ENCODE results near the gene KRTCAP2.

Gene KRTCAP2

GRCh38 chr1:155128755-155129473 lies 44.2 kb downstream of the KRTCAP2 start:
- Mint-ChIP-seq H3K4me1 (ENCODE audit: low read depth) (peaks cover 35% of the 10 kb centered on the region), H3K27me3 (peaks cover 25% of the 10 kb centered on the region), H3K4me3 (peak overlapping the region; percentile 73), H3K36me3 (ENCODE audit: low read depth) (no peaks in the 10 kb centered on the region), H3K27ac (peak overlapping the region; percentile 59), H3K9me3 (no peaks in the 10 kb centered on the region)
- DNase-seq: peak; percentile 42

- Mint-ChIP-seq H3K4me3 (peak overlapping the region; percentile 73), H3K27me3 (peaks cover 25% of the 10 kb centered on the region), H3K9me3 (no peaks in the 10 kb centered on the region), H3K36me3 (ENCODE audit: low read depth) (no peaks in the 10 kb centered on the region), H3K27ac (peak overlapping the region; percentile 59), H3K4me1 (ENCODE audit: low read depth) (peaks cover 35% of the 10 kb centered on the region)
- DNase-seq: no peak
These were observed 44.9 kb downstream of the KRTCAP2 start for GRCh38 chr1:155127967-155128754.

- DNase-seq: peak; percentile 67
- Mint-ChIP-seq H3K4me1 (ENCODE audit: low read depth) (peaks cover 35% of the 10 kb centered on the region), H3K27me3 (peaks cover 25% of the 10 kb centered on the region), H3K4me3 (peak within 1 kb of the TSS; percentile 73), H3K27ac (peak within 1 kb of the TSS; percentile 59), H3K36me3 (ENCODE audit: low read depth) (no peaks in the 10 kb centered on the region), H3K9me3 (no peaks in the 10 kb centered on the region)
These were observed 45.8 kb downstream of the KRTCAP2 start, which contains the start of gene EFNA1 for GRCh38 chr1:155127105-155127966. Gene EFNA1, plus strand, starts transcription at chr1:155127876. Its CDS starts 102 bp downstream, at chr1:155127978.

- Mint-ChIP-seq H3K27ac (peak overlapping the region; percentile 24), H3K27me3 (peaks cover 25% of the 10 kb centered on the region), H3K4me3 (peak overlapping the region; percentile 72), H3K4me1 (ENCODE audit: low read depth) (peaks cover 35% of the 10 kb centered on the region), H3K9me3 (no peaks in the 10 kb centered on the region), H3K36me3 (ENCODE audit: low read depth) (no peaks in the 10 kb centered on the region)
- peak; percentile 58 for DNase-seq
These were observed 46.5 kb downstream of the KRTCAP2 start for GRCh38 chr1:155126556-155127104.

- H3K27me3 Mint-ChIP-seq: peaks cover 25% of the 10 kb centered on the region
- peaks cover 35% of the 10 kb centered on the region for H3K4me1 Mint-ChIP-seq (ENCODE audit: low read depth)
- H3K4me3 Mint-ChIP-seq: no peak overlapping the region
- H3K27ac Mint-ChIP-seq: no peak overlapping the region
- no peak for DNase-seq
- no peaks in the 10 kb centered on the region for H3K9me3 Mint-ChIP-seq
- no peaks in the 10 kb centered on the region for H3K36me3 Mint-ChIP-seq (ENCODE audit: low read depth)
These were observed 47.1 kb downstream of the KRTCAP2 start for GRCh38 chr1:155125946-155126555.

- Mint-ChIP-seq H3K4me1 (ENCODE audit: low read depth) (peaks cover 35% of the 10 kb centered on the region), H3K4me3 (no peak overlapping the region), H3K27ac (no peak overlapping the region), H3K9me3 (no peaks in the 10 kb centered on the region), H3K36me3 (ENCODE audit: low read depth) (no peaks in the 10 kb centered on the region), H3K27me3 (peaks cover 25% of the 10 kb centered on the region)
- no peak for DNase-seq
These were observed 47.6 kb downstream of the KRTCAP2 start for GRCh38 chr1:155125511-155125945.

- DNase-seq: no peak
- Mint-ChIP-seq H3K9me3 (no peaks in the 10 kb centered on the region), H3K36me3 (ENCODE audit: low read depth) (no peaks in the 10 kb centered on the region), H3K27ac (no peak overlapping the region), H3K4me3 (no peak overlapping the region), H3K27me3 (peaks cover 25% of the 10 kb centered on the region), H3K4me1 (ENCODE audit: low read depth) (peaks cover 29% of the 10 kb centered on the region)
These were observed 48.3 kb downstream of the KRTCAP2 start for GRCh38 chr1:155124503-155125463.

GRCh38 chr1:155123801-155124200 lies 49.3 kb downstream of the KRTCAP2 start:
- Mint-ChIP-seq H3K4me3 (no peak overlapping the region), H3K27ac (no peak overlapping the region), H3K36me3 (ENCODE audit: low read depth) (no peaks in the 10 kb centered on the region), H3K4me1 (ENCODE audit: low read depth) (peaks cover 20% of the 10 kb centered on the region), H3K27me3 (peaks cover 23% of the 10 kb centered on the region), H3K9me3 (no peaks in the 10 kb centered on the region)
- no peak for DNase-seq

GRCh38 chr1:155122308-155122707 lies 50.8 kb downstream of the KRTCAP2 start:
- H3K27me3 Mint-ChIP-seq: peaks cover 10% of the 10 kb centered on the region
- H3K4me1 Mint-ChIP-seq (ENCODE audit: low read depth): peaks cover 7% of the 10 kb centered on the region
- no peak overlapping the region for H3K27ac Mint-ChIP-seq
- no peaks in the 10 kb centered on the region for H3K9me3 Mint-ChIP-seq
- DNase-seq: no peak
- H3K4me3 Mint-ChIP-seq: no peak overlapping the region
- H3K36me3 Mint-ChIP-seq (ENCODE audit: low read depth): no peaks in the 10 kb centered on the region

- H3K27ac Mint-ChIP-seq: no peak overlapping the region
- no peaks in the 10 kb centered on the region for H3K9me3 Mint-ChIP-seq
- no peak overlapping the region for H3K4me3 Mint-ChIP-seq
- H3K36me3 Mint-ChIP-seq (ENCODE audit: low read depth): no peaks in the 10 kb centered on the region
- H3K27me3 Mint-ChIP-seq: peaks cover 3% of the 10 kb centered on the region
- no peaks in the 10 kb centered on the region for H3K4me1 Mint-ChIP-seq (ENCODE audit: low read depth)
- DNase-seq: no peak
These were observed 51.9 kb downstream of the KRTCAP2 start for GRCh38 chr1:155121249-155121648.

GRCh38 chr1:155120253-155120652 lies 52.9 kb downstream of the KRTCAP2 start:
- H3K27me3 Mint-ChIP-seq: no peaks in the 10 kb centered on the region
- H3K4me3 Mint-ChIP-seq: no peak overlapping the region
- H3K9me3 Mint-ChIP-seq: no peaks in the 10 kb centered on the region
- no peaks in the 10 kb centered on the region for H3K36me3 Mint-ChIP-seq (ENCODE audit: low read depth)
- no peak overlapping the region for H3K27ac Mint-ChIP-seq
- DNase-seq: no peak
- H3K4me1 Mint-ChIP-seq (ENCODE audit: low read depth): no peaks in the 10 kb centered on the region

Data from activated T-cell treated with anti-CD3 and anti-CD28 coated beads, Interleukin-2, amount 50 U/mL, for 24 hours (primary cell).